SK-N-SH (cell line): ENCODE results near the gene MRPS2. TPM values are rescaled to one million over a fixed set of nuclear protein-coding genes. Genes with fewer than 3 reads are reported as not detected.
A peak's percentile ranks its signal among the peaks of the same experiment; 100 is the strongest.

Source experiments
- CTCF ChIA-PET: fragments of 300-600, 350-600 bp; formaldehyde crosslinking; extraction: SDS; loops from one replicate; lab custom pipeline; 2021; lab: Yijun Ruan, JAX
- POLR2A ChIA-PET: fragments of 350-600 bp; sonication (Branson Sonifier 250); formaldehyde crosslinking; extraction: SDS; loops from one replicate; lab custom pipeline; 2020; ENCODE audit warnings: antibody characterized with exemption, inconsistent platforms; lab: Yijun Ruan, JAX
- DNase-seq: peaks from one replicate; pipeline ENCODE4 v3.0.0; 2012
- H2AFZ ChIP-seq: fragments of 200-600 bp; sonication (generic); 2 replicates; pipeline ENCODE4 v1.8.1; 2016; ENCODE audit warnings: antibody characterized with exemption, mild to moderate bottlenecking, low read depth
- H3F3A ChIP-seq: fragments of 200-600 bp; sonication (generic); replicated peaks from 2 replicates; pipeline ENCODE3; 2016; ENCODE audit warnings: antibody characterized with exemption, mild to moderate bottlenecking; ENCODE audit not compliant: insufficient read depth
- H3K27ac ChIP-seq, 2 experiments: fragments of 200-500 bp in 1 of 2; fragments of 200-600 bp in 1 of 2; sonication (Bioruptor generic) in 1 of 2; sonication (generic), shearing (Covaris generic) in 1 of 2; 2 replicates each; pipeline versions ENCODE4 v1.5.1 to v1.6.1; 2014 to 2016; ENCODE audit warnings: low read depth in 2 of 2, inconsistent platforms in 1 of 2, low read length in 1 of 2, mild to moderate bottlenecking in 1 of 2, mixed read lengths in 1 of 2
- H3K27me3 ChIP-seq: fragments of 200-600 bp; sonication (generic), shearing (Covaris generic); 2 replicates; pipeline ENCODE4 v1.6.1; 2016; ENCODE audit warnings: mixed run types; ENCODE audit not compliant: insufficient read depth
- H3K36me3 ChIP-seq, 2 experiments: fragments of 200-500 bp in 1 of 2; fragments of 200-600 bp in 1 of 2; sonication (Bioruptor generic) in 1 of 2; sonication (generic) in 1 of 2; replicated peaks in 1 of 2; 2 replicates each; pipeline versions ENCODE3 to v1.5.1; 2014 to 2016; ENCODE audit warnings: low read length in 1 of 2, mild to moderate bottlenecking in 1 of 2; ENCODE audit not compliant: insufficient read depth in 2 of 2, control insufficient read depth in 1 of 2
- H3K4me1 ChIP-seq, 2 experiments: fragments of 200-500 bp in 1 of 2; fragments of 200-600 bp in 1 of 2; sonication (Bioruptor generic) in 1 of 2; sonication (generic), shearing (Covaris generic) in 1 of 2; 2 replicates each; pipeline versions ENCODE4 v1.5.1 to v1.6.1; 2014 to 2016; ENCODE audit warnings: low read depth in 1 of 2, low read length in 1 of 2, mixed run types in 1 of 2; ENCODE audit not compliant: insufficient read depth in 2 of 2, control insufficient read depth in 1 of 2
- H3K4me2 ChIP-seq: fragments of 200-600 bp; sonication (generic), shearing (Covaris generic); 2 replicates; pipeline ENCODE4 v1.6.1; 2017; ENCODE audit warnings: mixed run types
- H3K4me3 ChIP-seq, 2 experiments: fragments of 200-500 bp in 1 of 2; fragments of 200-600 bp in 1 of 2; sonication (Bioruptor generic) in 1 of 2; sonication (generic), shearing (Covaris generic) in 1 of 2; 2 replicates each; pipeline versions ENCODE4 v1.5.1 to v1.8.1; 2014 to 2016; ENCODE audit warnings: low read depth in 2 of 2, inconsistent platforms in 1 of 2, low read length in 1 of 2, mild to moderate bottlenecking in 1 of 2, mixed read lengths in 1 of 2, moderate library complexity in 1 of 2
- H3K79me2 ChIP-seq: fragments of 200-600 bp; sonication (generic); 2 replicates; pipeline ENCODE4 v1.8.1; 2017; ENCODE audit warnings: mild to moderate bottlenecking; ENCODE audit not compliant: insufficient read depth
- H3K9ac ChIP-seq: fragments of 200-600 bp; sonication (generic); 2 replicates; pipeline ENCODE4 v1.6.1; 2017; ENCODE audit warnings: mixed run types
- H3K9me2 ChIP-seq: fragments of 200-600 bp; sonication (generic); 2 replicates; pipeline ENCODE4 v1.6.1; 2017; ENCODE audit warnings: mixed run types
- H3K9me3 ChIP-seq: fragments of 200-600 bp; sonication (generic); 2 replicates; pipeline ENCODE4 v1.6.1; 2017; ENCODE audit warnings: mixed run types, mild to moderate bottlenecking, moderate library complexity
- H4K20me1 ChIP-seq: fragments of 200-600 bp; sonication (generic); 2 replicates; pipeline ENCODE4 v1.6.1; 2017; ENCODE audit warnings: mild to moderate bottlenecking, mixed run types; ENCODE audit not compliant: insufficient read depth
- CTCF ChIP-seq: fragments of 200-600 bp; sonication (generic); IDR thresholded peaks from 2 replicates; pipeline ENCODE4 v1.6.1; 2017; ENCODE audit warnings: antibody characterized with exemption, mild to moderate bottlenecking, moderate library complexity
- EP300 ChIP-seq, 2 experiments: IDR thresholded peaks; 2 replicates each; pipeline versions ENCODE4 v1.4.0 to v1.6.1; 2012; ENCODE audit warnings: borderline replicate concordance in 1 of 2, low read depth in 1 of 2, low read length in 1 of 2
- EZH2phosphoT487 ChIP-seq: fragments of 200-600 bp; sonication (generic); IDR thresholded peaks from 2 replicates; pipeline ENCODE4 v1.6.1; 2017; ENCODE audit warnings: low read depth, mixed run types, mild to moderate bottlenecking, antibody characterized with exemption, moderate library complexity, borderline replicate concordance
- FOSL2 ChIP-seq: IDR thresholded peaks from 2 replicates; pipeline ENCODE4 v1.4.0; 2012; ENCODE audit warnings: low read depth, mild to moderate bottlenecking, moderate library complexity, borderline replicate concordance
- GABPA ChIP-seq: IDR thresholded peaks from 2 replicates; pipeline ENCODE4 v1.4.0; 2012; ENCODE audit warnings: low read depth, mild to moderate bottlenecking
- JUND ChIP-seq: IDR thresholded peaks from 2 replicates; pipeline ENCODE4 v1.4.0; 2012
- MAX ChIP-seq: IDR thresholded peaks from 2 replicates; pipeline ENCODE4 v1.4.0; 2012; ENCODE audit warnings: low read depth
- MXI1 ChIP-seq: IDR thresholded peaks from 2 replicates; pipeline ENCODE4 v1.6.1; 2012; ENCODE audit warnings: mild to moderate bottlenecking, low read depth, low read length, improper control_type of control experiment
- NRF1 ChIP-seq: IDR thresholded peaks from 2 replicates; pipeline ENCODE4 v1.6.1; 2012; ENCODE audit warnings: low read depth, mild to moderate bottlenecking, low read length
- RAD21 ChIP-seq: IDR thresholded peaks from 2 replicates; pipeline ENCODE4 v1.6.1; 2012; ENCODE audit warnings: mild to moderate bottlenecking, low read length
- RCOR1 ChIP-seq: fragments of 150-350 bp; IDR thresholded peaks from 2 replicates; pipeline ENCODE4 v1.6.1; 2017; ENCODE audit warnings: antibody characterized with exemption, low read length
- REST ChIP-seq: IDR thresholded peaks from 2 replicates; pipeline ENCODE4 v1.6.1; 2012; ENCODE audit warnings: mild to moderate bottlenecking, low read depth, low read length, moderate library complexity
- RFX5 ChIP-seq: IDR thresholded peaks from 2 replicates; pipeline ENCODE4 v1.6.1; 2012; ENCODE audit warnings: mild to moderate bottlenecking, improper control_type of control experiment, low read length
- SIN3A ChIP-seq: IDR thresholded peaks from 2 replicates; pipeline ENCODE4 v1.6.1; 2012; ENCODE audit warnings: low read depth, mild to moderate bottlenecking, low read length, moderate library complexity, borderline replicate concordance
- SMC3 ChIP-seq: IDR thresholded peaks from 2 replicates; pipeline ENCODE4 v1.6.1; 2012; ENCODE audit warnings: low read depth, low read length, improper control_type of control experiment
- TCF12 ChIP-seq: IDR thresholded peaks from 2 replicates; pipeline ENCODE4 v1.4.0; 2012
- USF1 ChIP-seq: IDR thresholded peaks from 2 replicates; pipeline ENCODE4 v1.4.0; 2012; ENCODE audit warnings: low read depth, borderline replicate concordance
- USF2 ChIP-seq: fragments of 150-350 bp; IDR thresholded peaks from 2 replicates; pipeline ENCODE4 v1.6.1; 2017; ENCODE audit warnings: antibody characterized with exemption, low read length, low read depth, borderline replicate concordance
- WGBS: methylation state at CpG from one replicate; pipeline ENCODE4 v1.1.6; 2017; ENCODE audit warnings: low lambda C conversion rate; 5-methylcytosine and 5-hydroxymethylcytosine counted together
- polyA plus RNA-seq, 3 experiments: library from polyadenylated mRNA; depleted of rRNA; stranded (reverse); fragments of >200 nt; gene quantifications; 2 replicates each; pipeline ENCODE4 v1.2.3, GENCODE V29; 2012

MRPS2 gene
- polyA plus RNA-seq, 1 of the 3 experiments (the other 2 are of a cell fraction): 113 TPM

GRCh38 chr9:135473972-135474543 is 26.4 kb upstream of the MRPS2 start:
- H3K4me2 ChIP-seq: no peak overlapping the region
- no peaks in the 10 kb centered on the region for H4K20me1 ChIP-seq
- peaks cover 3% of the 10 kb centered on the region; the same call in 1 of the 2 replicates for H3K79me2 ChIP-seq
- H3K4me1 ChIP-seq: peaks cover 0 to 9% of the 10 kb centered on the region in 2 experiments; a peak in 1 of 4 replicates
- H3K4me3 ChIP-seq: no peak overlapping the region
- CTCF ChIA-PET: interaction anchor here (0.9 to 1.5 kb wide), 5 partner anchors 9 to 390 kb away, joined by 3 to 6 read pairs (median 4); partner anchors contain the start of gene OLFM1
- no peak for TF ChIP-seq USF1
- no peak for TF ChIP-seq MXI1
- TF ChIP-seq RFX5: no peak
- TF ChIP-seq FOSL2: no peak
- TF ChIP-seq SIN3A: no peak
- TF ChIP-seq NRF1: no peak
- TF ChIP-seq GABPA: no peak
- TF ChIP-seq EP300 (IDR thresholded peaks at IDR 0.05; ENCODE audit: borderline replicate concordance in 1 of 2, low read depth in 1 of 2, low read length in 1 of 2): no peak
- TF ChIP-seq JUND: no peak
- no peak for TF ChIP-seq TCF12
- TF ChIP-seq RCOR1: no peak
- no peak for TF ChIP-seq USF2
- H3K9ac ChIP-seq: no peak overlapping the region
- peaks cover 5% of the 10 kb centered on the region for H3F3A ChIP-seq
- POLR2A ChIA-PET: no interaction called here
- DNase-seq: no peak
- 33% methylated on average over 1 of the region's 12 CpGs for WGBS
- no peaks in the 10 kb centered on the region for H3K9me2 ChIP-seq
- no peaks in the 10 kb centered on the region for H3K36me3 ChIP-seq
- no peaks in the 10 kb centered on the region for H3K27me3 ChIP-seq
- H3K27ac ChIP-seq: no peak overlapping the region
- no peaks in the 10 kb centered on the region for H3K9me3 ChIP-seq
- H2AFZ ChIP-seq: no peak overlapping the region

- H3K4me1 ChIP-seq: peaks cover 0 to 6% of the 10 kb centered on the region in 2 experiments; a peak in 1 of 4 replicates
- H3K9ac ChIP-seq: no peak overlapping the region
- peaks cover 5% of the 10 kb centered on the region for H3F3A ChIP-seq
- peak; percentile 83 for DNase-seq
- 50% methylated on average over 7 of the region's 12 CpGs for WGBS
- H3K9me2 ChIP-seq: no peaks in the 10 kb centered on the region
- H3K27me3 ChIP-seq: no peaks in the 10 kb centered on the region
- ChIA-PET POLR2A (no interaction called here), CTCF (interaction anchor here (0.6 to 2.5 kb wide), 5 partner anchors 9 to 514 kb away, joined by 3 to 7 read pairs (median 4); partner anchors contain the start of gene OLFM1)
- no peaks in the 10 kb centered on the region for H4K20me1 ChIP-seq
- no peak overlapping the region for H3K27ac ChIP-seq
- no peaks in the 10 kb centered on the region for H3K36me3 ChIP-seq
- H2AFZ ChIP-seq: no peak overlapping the region
- no peaks in the 10 kb centered on the region for H3K9me3 ChIP-seq
- H3K4me2 ChIP-seq: no peak overlapping the region
- H3K4me3 ChIP-seq: no peak overlapping the region
- TF ChIP-seq TCF12 (no peak), EZH2phosphoT487 (no peak), SMC3 (peak; percentile 38), RAD21 (peak; percentile 46), NRF1 (peak; percentile 59; the same call in 1 of the 2 replicates), REST (no peak), EP300 (IDR thresholded peaks at IDR 0.05; ENCODE audit: borderline replicate concordance in 1 of 2, low read depth in 1 of 2, low read length in 1 of 2) (no peak), CTCF (peak; percentile 54), MAX (no peak), JUND (no peak)
- H3K79me2 ChIP-seq: peaks cover 3% of the 10 kb centered on the region; the same call in 1 of the 2 replicates
Observed at GRCh38 chr9:135474915-135475314, 25.6 kb upstream of the MRPS2 start.
